ENCODE results near the gene EIF4B. TPM values are rescaled to one million over a fixed set of nuclear protein-coding genes. Genes with fewer than 3 reads are reported as not detected.
A peak's percentile ranks its signal among the peaks of the same experiment; 100 is the strongest.

Gene EIF4B, protein sequence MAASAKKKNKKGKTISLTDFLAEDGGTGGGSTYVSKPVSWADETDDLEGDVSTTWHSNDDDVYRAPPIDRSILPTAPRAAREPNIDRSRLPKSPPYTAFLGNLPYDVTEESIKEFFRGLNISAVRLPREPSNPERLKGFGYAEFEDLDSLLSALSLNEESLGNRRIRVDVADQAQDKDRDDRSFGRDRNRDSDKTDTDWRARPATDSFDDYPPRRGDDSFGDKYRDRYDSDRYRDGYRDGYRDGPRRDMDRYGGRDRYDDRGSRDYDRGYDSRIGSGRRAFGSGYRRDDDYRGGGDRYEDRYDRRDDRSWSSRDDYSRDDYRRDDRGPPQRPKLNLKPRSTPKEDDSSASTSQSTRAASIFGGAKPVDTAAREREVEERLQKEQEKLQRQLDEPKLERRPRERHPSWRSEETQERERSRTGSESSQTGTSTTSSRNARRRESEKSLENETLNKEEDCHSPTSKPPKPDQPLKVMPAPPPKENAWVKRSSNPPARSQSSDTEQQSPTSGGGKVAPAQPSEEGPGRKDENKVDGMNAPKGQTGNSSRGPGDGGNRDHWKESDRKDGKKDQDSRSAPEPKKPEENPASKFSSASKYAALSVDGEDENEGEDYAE
- 100 to 1,000 TPM; 463 to 529 (median 471) TPM for polyA plus RNA-seq (ENCODE audit: insufficient read length in 3 of 3)
- long read RNA-seq, donor 1, full-length matches to known transcripts = 53 of 121 reads
- long read RNA-seq, donor 1, partial matches to known transcripts = 68 of 121 reads
- long read RNA-seq, donor 1, other reads (novel, unspliced or antisense) = 0 of 121 reads
- long read RNA-seq, donor 2, full-length matches to known transcripts = 61 of 101 reads
- long read RNA-seq, donor 2, partial matches to known transcripts = 40 of 101 reads
- long read RNA-seq, donor 2, other reads (novel, unspliced or antisense) = 0 of 101 reads
- long read RNA-seq, donor 3, full-length matches to known transcripts = 40 of 249 reads
- long read RNA-seq, donor 3, partial matches to known transcripts = 209 of 249 reads
- long read RNA-seq, donor 3, other reads (novel, unspliced or antisense) = 0 of 249 reads
- long read RNA-seq, donor 4, full-length matches to known transcripts = 47 of 88 reads
- long read RNA-seq, donor 4, partial matches to known transcripts = 41 of 88 reads
- long read RNA-seq, donor 4, other reads (novel, unspliced or antisense) = 0 of 88 reads
- long read RNA-seq, donor 5, full-length matches to known transcripts = 32 of 137 reads
- long read RNA-seq, donor 5, partial matches to known transcripts = 105 of 137 reads
- long read RNA-seq, donor 5, other reads (novel, unspliced or antisense) = 0 of 137 reads
- long read RNA-seq, donor 6, full-length matches to known transcripts = 51 of 103 reads
- long read RNA-seq, donor 6, partial matches to known transcripts = 52 of 103 reads
- long read RNA-seq, donor 6, other reads (novel, unspliced or antisense) = 0 of 103 reads
- long read RNA-seq, donor 7, full-length matches to known transcripts = 64 of 171 reads
- long read RNA-seq, donor 7, partial matches to known transcripts = 107 of 171 reads
- long read RNA-seq, donor 7, other reads (novel, unspliced or antisense) = 0 of 171 reads
- long read RNA-seq, donor 8, full-length matches to known transcripts = 31 of 63 reads
- long read RNA-seq, donor 8, partial matches to known transcripts = 32 of 63 reads
- long read RNA-seq, donor 8, other reads (novel, unspliced or antisense) = 0 of 63 reads
- long read RNA-seq, donor 9, full-length matches to known transcripts = 56 of 106 reads
- long read RNA-seq, donor 9, partial matches to known transcripts = 50 of 106 reads
- long read RNA-seq, donor 9, other reads (novel, unspliced or antisense) = 0 of 106 reads
- long read RNA-seq, donor 10, full-length matches to known transcripts = 31 of 102 reads
- long read RNA-seq, donor 10, partial matches to known transcripts = 71 of 102 reads
- long read RNA-seq, donor 10, other reads (novel, unspliced or antisense) = 0 of 102 reads
- long read RNA-seq, donor 11, full-length matches to known transcripts = 41 of 142 reads
- long read RNA-seq, donor 11, partial matches to known transcripts = 101 of 142 reads
- long read RNA-seq, donor 11, other reads (novel, unspliced or antisense) = 0 of 142 reads
- long read RNA-seq, donor 12, full-length matches to known transcripts = 114 of 195 reads
- long read RNA-seq, donor 12, partial matches to known transcripts = 71 of 195 reads
- long read RNA-seq, donor 12, other reads (novel, unspliced or antisense) = 10 of 195 reads
- long read RNA-seq, donor 13, full-length matches to known transcripts = 31 of 94 reads
- long read RNA-seq, donor 13, partial matches to known transcripts = 63 of 94 reads
- long read RNA-seq, donor 13, other reads (novel, unspliced or antisense) = 0 of 94 reads
- long read RNA-seq, donor 14 = 0 reads
- long read RNA-seq, donor 15, full-length matches to known transcripts = 47 of 97 reads
- long read RNA-seq, donor 15, partial matches to known transcripts = 50 of 97 reads
- long read RNA-seq, donor 15, other reads (novel, unspliced or antisense) = 0 of 97 reads
- long read RNA-seq, donor 16, full-length matches to known transcripts = 74 of 129 reads
- long read RNA-seq, donor 16, partial matches to known transcripts = 55 of 129 reads
- long read RNA-seq, donor 16, other reads (novel, unspliced or antisense) = 0 of 129 reads

DNA sequence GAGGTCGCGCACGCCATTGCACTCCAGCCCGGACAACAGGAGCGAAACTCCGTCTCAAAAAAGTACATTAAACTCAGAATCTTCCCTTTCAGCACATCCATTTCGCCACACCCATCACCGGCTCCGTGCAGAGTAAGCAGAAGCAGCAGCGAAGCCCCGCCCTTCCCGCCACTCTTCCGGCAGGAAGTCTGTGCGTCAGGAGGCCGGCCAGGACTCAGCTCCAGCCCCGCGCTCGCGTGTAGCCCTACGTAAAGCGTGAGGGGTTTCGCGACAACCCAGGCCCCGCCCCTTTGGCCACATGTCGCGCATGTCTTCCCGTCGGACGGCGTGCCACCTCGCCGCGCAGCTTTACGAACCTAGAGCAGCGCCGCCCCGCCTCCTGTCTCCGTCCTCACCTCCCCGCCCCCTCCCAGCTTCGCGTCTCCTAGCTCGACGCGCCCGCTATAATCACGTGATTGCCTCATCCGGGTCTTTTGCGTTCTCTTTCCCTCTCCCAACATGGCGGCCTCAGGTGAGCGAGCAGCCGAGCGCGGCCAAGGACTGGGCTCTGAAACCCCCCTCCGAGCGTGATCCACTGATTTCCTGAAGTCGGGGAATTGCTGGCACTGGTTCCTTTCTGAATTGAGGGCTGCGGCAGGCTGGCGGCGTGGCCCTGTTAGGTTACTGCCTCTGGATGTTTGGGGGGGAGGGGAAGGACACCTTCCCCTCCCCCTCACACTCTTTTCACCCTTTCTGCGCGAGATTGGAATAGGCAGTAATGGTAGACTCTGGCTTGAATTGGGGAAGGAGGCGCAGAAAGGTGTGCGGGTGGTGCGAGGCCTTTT lies at the start of gene EIF4B:
Gene EIF4B (plus strand): TSS at position 471 of the 824 bp plus-strand sequence. CDS start 28 bp downstream, at position 499.
- peak; percentile 99 for DNase-seq

DNA sequence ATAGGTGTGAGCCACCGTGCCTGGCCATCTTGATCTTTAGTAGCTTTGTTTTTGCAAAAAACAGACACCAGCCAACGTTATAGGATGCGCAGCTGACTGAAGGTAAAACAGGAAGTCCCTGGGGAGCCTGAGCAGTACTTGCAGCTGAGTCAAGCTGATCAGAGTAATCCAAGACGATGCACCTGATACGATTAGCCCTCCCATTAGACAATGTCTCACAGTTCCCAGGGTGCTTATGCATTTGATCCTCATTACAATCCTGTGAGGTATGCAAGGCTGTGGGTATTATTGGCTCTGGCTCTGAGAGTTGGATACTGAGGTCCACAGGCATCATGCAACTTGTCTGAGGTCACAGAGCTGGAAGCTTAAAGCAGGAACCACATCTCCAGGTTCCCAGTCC lies 49.3 kb upstream of the EIF4B start:
- DNase-seq = no peak

DNA sequence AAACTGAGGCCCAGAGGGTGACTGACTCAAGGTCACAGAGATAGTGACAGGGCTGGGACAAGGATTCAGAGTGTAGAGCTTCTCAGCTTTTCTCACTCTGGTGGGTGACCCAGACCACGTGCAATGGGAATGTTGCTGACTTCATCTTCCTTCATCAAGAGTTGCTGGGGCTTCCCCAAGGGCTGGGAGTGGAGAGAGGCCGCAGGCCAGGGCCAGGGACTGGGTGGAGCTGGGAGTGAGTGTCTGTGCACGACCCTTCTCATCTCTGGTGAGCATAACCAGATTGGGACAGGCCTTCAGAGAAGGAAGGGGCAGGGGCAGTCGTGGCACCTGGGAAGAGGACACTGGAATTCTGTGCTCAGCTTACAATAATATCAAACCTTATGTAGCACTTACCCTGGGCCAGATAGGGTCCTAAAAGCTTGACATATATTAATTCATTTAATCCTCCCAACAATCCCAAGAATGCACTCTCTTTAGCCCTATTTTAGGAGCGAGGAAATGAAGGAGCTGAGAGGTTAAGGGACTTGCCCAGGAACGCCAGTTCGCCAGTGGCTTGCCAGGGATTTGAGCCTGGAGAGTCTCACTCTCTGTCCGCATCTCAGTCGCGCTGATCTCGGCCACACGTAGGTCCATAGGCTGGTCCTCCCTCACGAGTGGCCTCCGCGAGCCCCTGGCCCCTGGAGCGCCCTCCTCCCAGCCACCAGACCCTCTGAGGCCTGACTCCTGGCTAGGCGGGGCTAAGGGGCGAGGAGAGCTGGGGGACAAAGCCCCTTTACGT lies 41.5 kb upstream of the EIF4B start:
- DNase-seq = no peak

DNA sequence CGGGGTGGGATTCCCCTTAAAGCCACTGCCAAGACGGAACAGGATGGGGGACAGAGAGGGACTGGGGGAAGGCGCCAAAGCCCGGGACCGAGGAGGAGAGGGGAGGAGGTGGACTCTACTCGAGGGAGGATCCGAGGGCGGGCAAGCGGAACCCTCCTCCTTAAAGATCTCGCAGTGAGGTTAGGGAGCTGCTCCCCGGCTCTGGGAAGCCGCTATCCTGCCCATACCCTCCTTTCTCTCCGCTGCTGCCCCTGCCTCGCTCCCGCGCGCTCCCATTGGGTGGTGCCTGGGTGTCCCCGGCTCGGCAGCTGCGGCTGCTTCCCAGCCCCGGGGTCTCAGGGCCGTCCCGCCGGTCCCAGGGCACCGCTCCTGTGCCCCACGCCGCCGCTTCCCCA lies 40.9 kb upstream of the EIF4B start:
- DNase-seq = no peak

DNA sequence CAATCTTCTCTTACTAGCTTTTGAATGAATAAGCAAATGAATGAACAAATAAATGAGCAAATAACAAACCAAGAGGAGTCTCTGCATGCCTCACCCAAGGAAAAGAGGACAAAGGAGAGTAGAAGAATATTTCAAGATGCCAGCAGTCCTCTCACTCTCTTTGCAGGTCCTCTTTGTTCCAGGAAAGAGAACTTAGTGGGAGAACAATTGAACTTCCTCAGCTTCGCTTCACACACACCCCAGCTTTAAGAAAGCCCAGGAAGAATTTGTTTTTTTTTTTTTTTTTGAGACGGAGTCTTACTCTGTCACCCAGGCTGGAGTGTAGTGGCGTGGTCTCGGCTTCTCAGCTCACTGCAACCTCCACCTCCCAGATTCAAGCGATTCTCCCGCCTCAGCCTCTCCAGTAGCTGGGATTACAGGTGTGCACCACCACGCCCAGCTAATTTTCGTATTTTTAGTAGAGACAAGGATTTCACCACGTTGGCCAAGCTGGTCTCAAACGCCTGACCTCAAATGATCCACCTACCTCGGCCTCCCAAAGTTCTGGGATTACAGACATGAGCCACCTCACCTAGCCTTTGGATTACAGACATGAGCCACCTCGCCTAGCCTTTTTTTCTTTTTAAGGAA lies 37.0 kb upstream of the EIF4B start:
- DNase-seq = no peak

DNA sequence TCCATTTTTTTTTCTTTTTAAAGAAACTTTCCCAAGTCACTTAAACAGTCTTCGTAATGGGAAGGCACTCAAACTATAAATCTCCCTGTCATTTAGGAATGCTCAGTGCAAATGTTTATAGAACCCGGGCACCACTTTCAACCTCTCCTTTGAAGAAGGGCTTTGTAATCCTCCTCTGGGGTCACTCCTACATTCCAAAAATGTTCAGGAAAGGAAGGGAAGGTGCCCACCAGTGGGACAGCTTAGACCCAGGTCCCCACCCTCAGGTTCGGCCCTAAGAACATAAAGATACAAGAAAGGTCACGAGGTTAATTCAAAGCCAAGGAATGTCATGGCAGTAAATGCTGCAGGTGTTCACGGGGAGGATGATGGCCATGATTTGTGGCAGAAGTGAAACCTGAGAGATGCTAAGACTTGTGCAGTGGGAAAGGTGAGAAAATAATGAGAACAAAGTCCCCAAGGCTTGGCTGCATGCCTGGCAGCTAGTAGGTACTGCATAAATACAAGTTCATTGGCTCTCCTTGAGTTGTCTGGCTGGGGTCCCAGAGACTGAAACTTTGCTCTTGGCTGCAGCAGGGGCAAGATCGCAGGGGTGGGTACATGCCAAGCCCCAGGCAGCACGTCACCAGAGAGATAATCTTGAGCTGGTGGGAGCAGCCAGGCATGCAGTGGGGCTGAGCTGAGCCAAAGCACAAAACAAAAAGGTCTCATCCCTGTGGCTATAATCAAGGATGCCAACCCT lies 36.3 kb upstream of the EIF4B start:
- peak; percentile 70 for DNase-seq

DNA sequence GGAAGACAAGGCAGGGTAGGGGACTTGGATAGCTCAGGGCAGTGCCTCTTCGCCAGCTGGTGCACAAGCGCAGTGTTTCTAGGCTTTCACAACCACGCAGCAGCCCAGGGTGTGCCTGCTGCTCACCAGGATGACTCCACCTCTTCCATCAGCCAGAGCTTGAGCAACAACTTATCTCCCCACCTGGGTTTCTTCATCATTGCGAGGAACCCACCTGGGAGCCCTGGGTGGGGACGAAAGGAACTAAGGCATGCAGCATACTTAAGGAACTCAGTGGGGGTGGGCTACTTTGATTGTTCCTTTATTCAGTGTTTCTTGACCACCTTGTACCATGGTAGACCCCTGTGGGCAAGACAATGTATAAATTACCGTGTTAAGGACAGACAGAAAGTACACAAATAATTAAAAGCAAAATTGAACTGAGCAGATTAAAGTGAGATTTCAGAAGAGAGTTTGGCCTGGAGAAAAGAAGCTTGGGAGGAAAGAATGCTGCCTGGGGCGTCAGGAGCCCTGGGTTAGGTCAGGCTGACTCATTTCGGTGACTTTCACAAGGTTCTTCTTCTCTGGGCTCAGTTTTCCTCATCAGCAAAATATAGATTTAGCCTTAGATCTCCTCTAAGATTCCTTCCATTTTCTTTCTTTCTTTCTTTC lies 34.5 kb upstream of the EIF4B start:
- no peak for DNase-seq

DNA sequence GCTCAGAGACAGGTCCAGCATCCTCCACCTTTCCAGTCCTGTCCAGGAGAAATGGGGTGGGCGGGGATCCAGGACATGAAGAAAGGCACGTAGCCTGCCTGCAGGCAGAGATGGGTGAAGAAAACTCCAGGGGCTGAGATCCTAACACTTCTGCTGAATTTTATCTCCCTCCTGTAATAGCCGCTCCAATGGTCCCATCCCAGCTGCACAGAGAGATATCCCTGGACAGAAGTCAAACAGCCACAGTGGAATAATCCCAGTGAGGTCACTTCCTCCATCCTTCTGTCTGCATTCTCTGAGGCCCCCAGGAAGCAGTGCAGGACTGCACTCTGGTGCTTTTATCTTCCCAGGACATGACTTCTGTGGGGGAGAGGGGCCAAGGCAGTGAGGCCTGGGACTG lies 31.1 kb upstream of the EIF4B start:
- DNase-seq = no peak

DNA sequence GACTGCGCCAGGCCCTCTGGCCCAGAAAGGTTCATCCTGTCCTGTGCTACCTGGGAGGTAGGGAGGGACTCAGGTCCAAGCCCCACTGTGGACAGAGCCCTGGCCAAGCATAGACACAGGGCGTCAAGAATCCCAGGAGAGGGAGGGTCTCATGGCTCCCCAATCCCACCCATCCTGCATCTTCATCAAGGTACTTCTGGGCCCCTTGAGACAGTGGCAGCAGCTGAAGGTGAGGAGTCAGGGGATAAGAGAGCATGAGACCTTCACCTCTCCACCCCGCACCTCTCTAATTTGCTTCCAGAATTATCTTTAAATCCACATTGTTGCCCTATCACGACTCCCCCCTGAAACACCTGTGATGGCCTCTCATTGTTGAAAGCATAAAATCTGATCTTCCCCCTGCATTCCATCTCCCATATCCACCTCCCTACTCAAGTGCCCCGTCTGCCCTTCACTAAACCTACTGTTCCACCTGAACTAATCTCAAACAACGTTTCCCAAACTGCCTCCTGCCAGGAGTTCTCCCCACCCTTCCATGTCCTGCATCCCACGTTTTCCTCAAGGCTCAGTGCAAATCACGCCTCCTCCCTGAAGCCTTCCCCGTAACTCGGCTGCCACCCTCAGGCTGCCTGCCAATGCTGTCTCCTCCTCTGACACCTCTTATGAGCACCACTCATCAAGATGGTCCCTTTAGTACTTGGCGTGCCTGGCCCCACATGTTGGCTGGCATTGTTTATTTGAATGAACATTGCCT lies 30.3 kb upstream of the EIF4B start:
- no peak for DNase-seq

DNA sequence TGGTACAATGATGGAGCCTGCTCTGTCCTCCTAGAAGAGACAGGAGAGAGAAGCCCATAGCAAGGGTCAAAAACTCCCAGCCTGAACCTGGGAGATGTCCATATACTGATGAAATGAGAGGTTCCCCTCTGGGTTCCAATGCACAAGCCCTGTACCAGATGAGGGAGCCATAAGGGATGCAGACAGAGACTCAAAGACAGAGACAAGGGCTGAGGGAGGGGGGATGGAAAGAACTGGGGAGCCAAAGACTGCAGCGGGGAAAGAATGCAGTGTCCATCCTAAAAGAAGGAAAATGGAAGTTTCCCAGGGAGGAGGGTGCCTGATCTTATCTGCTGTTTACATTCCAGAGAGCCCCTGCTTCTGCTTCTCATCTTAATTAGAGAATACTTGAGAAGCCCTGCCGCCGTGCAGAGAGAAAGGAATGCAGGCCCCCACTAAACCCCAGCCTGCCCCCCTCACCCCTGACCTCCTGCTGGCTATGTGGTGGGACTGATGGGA lies 29.6 kb upstream of the EIF4B start:
- DNase-seq = peak; percentile 65

DNA sequence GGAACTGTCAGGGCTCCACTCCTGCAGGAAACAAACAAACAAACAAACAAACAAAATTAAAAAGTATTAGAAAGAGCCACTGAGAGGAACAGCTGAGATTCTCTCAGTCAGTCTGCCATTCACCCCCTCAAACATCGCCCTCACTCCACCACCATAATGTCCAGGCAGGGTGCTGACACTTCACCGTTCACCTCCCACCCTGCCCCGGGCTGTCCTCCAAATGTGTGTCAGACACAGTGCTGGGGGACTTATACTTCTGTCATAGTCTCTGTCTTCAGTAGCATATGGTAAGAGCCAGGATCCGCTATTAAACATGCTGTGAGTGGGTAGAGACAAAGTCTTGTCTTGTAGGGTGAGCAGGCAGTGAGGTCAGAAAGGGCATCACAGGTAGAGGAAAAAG lies 29.1 kb upstream of the EIF4B start:
- no peak for DNase-seq

DNA sequence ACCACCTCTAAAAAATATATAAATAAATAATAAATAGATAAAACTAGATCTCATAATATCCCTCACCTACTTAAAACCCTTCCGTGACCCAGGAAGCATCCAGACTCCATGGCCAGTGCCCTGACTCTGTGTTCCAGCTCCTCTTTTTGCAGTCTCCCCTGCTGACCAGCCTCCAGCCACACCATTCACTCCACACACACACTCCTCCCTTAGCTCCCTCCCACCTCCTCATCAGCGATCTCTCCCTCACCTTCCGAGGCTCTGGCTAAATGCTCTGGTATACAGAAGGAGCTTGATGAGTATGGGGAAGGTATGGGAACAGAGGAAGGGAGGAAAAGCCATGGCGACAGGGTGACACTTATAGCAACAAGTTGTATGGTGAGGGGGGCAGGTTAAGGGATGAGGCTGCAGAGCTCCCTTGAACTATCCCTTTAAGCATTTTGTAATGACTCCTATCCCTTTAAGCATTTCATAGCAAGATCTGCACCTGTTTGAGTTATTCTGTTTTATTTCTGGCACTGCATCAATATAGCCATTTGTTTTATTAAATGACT lies 26.1 kb upstream of the EIF4B start:
- DNase-seq = no peak

DNA sequence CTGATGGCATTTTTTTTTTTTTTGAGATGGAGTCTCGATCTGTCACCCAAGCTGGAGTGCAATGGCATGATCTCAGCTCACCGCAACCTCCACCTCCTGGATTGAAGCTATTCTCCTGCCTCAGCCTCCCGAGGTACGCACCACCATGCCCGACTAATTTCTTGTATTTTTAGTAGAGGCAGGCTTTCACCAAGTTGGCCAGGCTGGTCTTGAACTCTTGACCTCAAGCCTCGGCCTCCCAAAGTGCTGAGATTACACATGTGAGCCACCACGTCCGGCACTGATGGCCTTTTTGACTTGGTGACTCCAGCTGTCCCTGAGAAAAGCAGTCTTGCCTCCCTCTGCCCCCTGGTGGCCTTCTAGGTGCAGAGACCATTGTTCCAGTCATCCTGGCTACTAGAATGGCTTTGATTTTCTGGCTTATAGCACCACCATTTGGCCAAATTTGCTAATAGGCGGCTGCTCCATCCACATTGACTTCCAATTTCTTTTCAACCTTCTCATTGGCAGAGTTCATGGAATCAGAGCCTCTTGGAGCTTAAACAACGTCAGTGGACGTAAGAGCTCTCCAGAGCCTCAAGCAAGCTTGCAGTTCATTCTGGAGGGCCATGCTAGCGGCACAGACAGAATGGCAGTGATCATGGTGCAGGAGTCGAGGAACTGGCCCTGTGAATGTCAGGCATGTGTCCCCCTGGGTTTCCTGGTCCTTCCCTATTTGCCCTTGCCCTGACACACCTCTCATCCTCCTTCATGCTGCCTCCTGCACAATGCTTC lies 25.4 kb upstream of the EIF4B start:
- peak; percentile 93 for DNase-seq
